Measurements from ENCODE around the gene INPP5A. TPM values are rescaled to one million over a fixed set of nuclear protein-coding genes. Genes with fewer than 3 reads are reported as not detected.

INPP5A gene
- total RNA-seq, 1 experiment from 2014 or later = 16.6 TPM

GRCh38 chr10:132544744-132545658 is 7.4 kb downstream of the INPP5A start:
- Mint-ChIP-seq H3K4me1 (ENCODE audit: low read depth, unreplicated experiment) (peaks cover 7% of the 10 kb centered on the region), H3K9me3 (ENCODE audit: low read depth, unreplicated experiment) (no peaks in the 10 kb centered on the region), H3K36me3 (ENCODE audit: insufficient read depth, unreplicated experiment) (peaks cover 8% of the 10 kb centered on the region), H3K27ac (ENCODE audit: unreplicated experiment) (no peak overlapping the region), H3K4me3 (ENCODE audit: low read depth, unreplicated experiment) (peak overlapping the region; percentile 70), H3K27me3 (ENCODE audit: unreplicated experiment) (no peaks in the 10 kb centered on the region)
- DNase-seq = no peak
- TF ChIP-seq CTCF (IDR thresholded peaks at IDR 0.05; ENCODE audit: unreplicated experiment) = no peak
- no TSS peak for BruUV-seq (replicated peaks)
- CTCF ChIA-PET = no interaction called here
- intact Hi-C loops (cut with micrococcal nuclease; ENCODE audit: unreplicated experiment) = no loop called here

- CTCF ChIA-PET = no interaction called here
- Mint-ChIP-seq H3K27me3 (ENCODE audit: unreplicated experiment) (no peaks in the 10 kb centered on the region), H3K36me3 (ENCODE audit: insufficient read depth, unreplicated experiment) (peaks cover 8% of the 10 kb centered on the region), H3K4me3 (ENCODE audit: low read depth, unreplicated experiment) (no peak overlapping the region), H3K4me1 (ENCODE audit: low read depth, unreplicated experiment) (peaks cover 7% of the 10 kb centered on the region), H3K27ac (ENCODE audit: unreplicated experiment) (no peak overlapping the region), H3K9me3 (ENCODE audit: low read depth, unreplicated experiment) (no peaks in the 10 kb centered on the region)
- no peak for DNase-seq
- no peak for TF ChIP-seq CTCF (IDR thresholded peaks at IDR 0.05; ENCODE audit: unreplicated experiment)
- intact Hi-C loops (cut with micrococcal nuclease; ENCODE audit: unreplicated experiment) = no loop called here
- no TSS peak for BruUV-seq (replicated peaks)
Measured at GRCh38 chr10:132545659-132546367, 8.2 kb downstream of the INPP5A start.

- CTCF ChIA-PET = no interaction called here
- Mint-ChIP-seq H3K36me3 (ENCODE audit: insufficient read depth, unreplicated experiment) (peaks cover 8% of the 10 kb centered on the region), H3K4me1 (ENCODE audit: low read depth, unreplicated experiment) (peaks cover 7% of the 10 kb centered on the region), H3K9me3 (ENCODE audit: low read depth, unreplicated experiment) (no peaks in the 10 kb centered on the region), H3K27me3 (ENCODE audit: unreplicated experiment) (no peaks in the 10 kb centered on the region), H3K27ac (ENCODE audit: unreplicated experiment) (no peak overlapping the region), H3K4me3 (ENCODE audit: low read depth, unreplicated experiment) (no peak overlapping the region)
- TF ChIP-seq CTCF (IDR thresholded peaks at IDR 0.05; ENCODE audit: unreplicated experiment) = no peak
- no peak for DNase-seq
- no TSS peak for BruUV-seq (replicated peaks)
- intact Hi-C loops (cut with micrococcal nuclease; ENCODE audit: unreplicated experiment) = no loop called here
Measured at GRCh38 chr10:132546567-132547420, 9.2 kb downstream of the INPP5A start.

- DNase-seq = no peak
- no peak for TF ChIP-seq CTCF (IDR thresholded peaks at IDR 0.05; ENCODE audit: unreplicated experiment)
- no peaks in the 10 kb centered on the region for H3K9me3 Mint-ChIP-seq (ENCODE audit: low read depth, unreplicated experiment)
- intact Hi-C loops (cut with micrococcal nuclease; ENCODE audit: unreplicated experiment) = no loop called here
- H3K4me1 Mint-ChIP-seq (ENCODE audit: low read depth, unreplicated experiment) = peaks cover 7% of the 10 kb centered on the region
- H3K27ac Mint-ChIP-seq (ENCODE audit: unreplicated experiment) = no peak overlapping the region
- CTCF ChIA-PET = no interaction called here
- H3K27me3 Mint-ChIP-seq (ENCODE audit: unreplicated experiment) = no peaks in the 10 kb centered on the region
- no peak overlapping the region for H3K4me3 Mint-ChIP-seq (ENCODE audit: low read depth, unreplicated experiment)
- no TSS peak for BruUV-seq (replicated peaks)
- H3K36me3 Mint-ChIP-seq (ENCODE audit: insufficient read depth, unreplicated experiment) = peaks cover 8% of the 10 kb centered on the region
Measured at GRCh38 chr10:132547421-132547861, 9.9 kb downstream of the INPP5A start.

Measured in Calu3 (cell line).